GM12878 (cell line): ENCODE measurements around the gene THSD8. TPM values are rescaled to one million over a fixed set of nuclear protein-coding genes. Genes with fewer than 3 reads are reported as not detected.

Experiments used
- ATAC-seq: fragments of 200-7000 bp; cut with Tn5 transposase; 3 replicates; pipeline ENCODE4 v1.9.1; 2020; ENCODE audit warnings: mild to moderate bottlenecking, moderate library complexity
- BruUV-seq: library from RNA; stranded (reverse); fragments of 400-500 nt; replicated peaks from 2 replicates; lab custom pipeline; 2021; lab: Mats Ljungman, UMichigan
- CTCF ChIA-PET: fragments of 300-600 bp; sonication (Branson Sonifier 250); formaldehyde crosslinking; extraction: SDS; loops from one replicate; lab custom pipeline; 2021; ENCODE audit warnings: inconsistent platforms; lab: Yijun Ruan, JAX
- POLR2A ChIA-PET: fragments of 350-600 bp; formaldehyde crosslinking; extraction: SDS; loops from one replicate; lab custom pipeline; 2021; ENCODE audit warnings: inconsistent platforms; lab: Charles Lee
- RAD21 ChIA-PET: fragments of 300-600 bp; sonication (Branson Sonifier 250); formaldehyde crosslinking; loops from one replicate; lab custom pipeline; 2023; ENCODE audit warnings: antibody characterized with exemption; ENCODE audit not compliant: unreplicated experiment; lab: Charles Lee
- SMC1A ChIA-PET: fragments of 300-600 bp; sonication (Branson Sonifier 250); formaldehyde crosslinking; loops from one replicate; lab custom pipeline; 2023; ENCODE audit not compliant: unreplicated experiment, uncharacterized antibody; lab: Charles Lee
- DNase-seq: peaks from one replicate; pipeline ENCODE4 v3.0.0-alpha.2; 2011; ENCODE audit warnings: low read depth, low spot score
- FAIRE-seq: peaks from 3 replicates; lab custom pipeline; 2011; peaks lifted over from hg19 to GRCh38; lab: Jason Lieb, UNC
- H2AFZ ChIP-seq: 2 replicates; pipeline ENCODE4 v1.6.0; 2011; ENCODE audit warnings: low read depth, low read length, control low read depth; ENCODE audit not compliant: control insufficient read depth
- H3K27ac ChIP-seq: 2 replicates; pipeline ENCODE4 v1.5.1; 2011; ENCODE audit warnings: control low read depth; ENCODE audit not compliant: control insufficient read depth, insufficient read depth
- H3K27me3 ChIP-seq, 2 experiments: replicated peaks in 1 of 2; 2 replicates each; pipeline versions ENCODE4 v1.6.0 to v1.6.1; 2011; ENCODE audit warnings: low read length in 1 of 2; ENCODE audit not compliant: control insufficient read depth in 2 of 2, insufficient read depth in 2 of 2
- H3K36me3 ChIP-seq, 2 experiments: 2 replicates each; pipeline ENCODE4 v1.5.1; 2011; ENCODE audit warnings: low read length in 1 of 2; ENCODE audit not compliant: control insufficient read depth in 2 of 2, insufficient read depth in 2 of 2
- H3K4me1 ChIP-seq: 2 replicates; pipeline ENCODE4 v1.6.1; 2011; ENCODE audit warnings: mild to moderate bottlenecking, low read length, moderate library complexity, mixed read lengths; ENCODE audit not compliant: control insufficient read depth, insufficient read depth
- H3K4me2 ChIP-seq: 2 replicates; pipeline ENCODE4 v1.6.0; 2011; ENCODE audit warnings: control low read depth; ENCODE audit not compliant: control insufficient read depth, insufficient read depth
- H3K4me3 ChIP-seq: fragments of 200-600 bp; sonication (generic); 2 replicates; pipeline ENCODE4 v1.5.1; 2016
- H3K79me2 ChIP-seq: 2 replicates; pipeline ENCODE4 v1.6.0; 2011; ENCODE audit warnings: low read length; ENCODE audit not compliant: control insufficient read depth, insufficient read depth
- H3K9ac ChIP-seq: 2 replicates; pipeline ENCODE4 v1.8.0; 2011; ENCODE audit warnings: low read length, control low read depth, mixed read lengths; ENCODE audit not compliant: control insufficient read depth, insufficient read depth
- H3K9me3 ChIP-seq: replicated peaks from 3 replicates; pipeline ENCODE4 v1.5.1; 2011; ENCODE audit warnings: mild to moderate bottlenecking, low read length; ENCODE audit not compliant: control insufficient read depth, insufficient read depth
- H4K20me1 ChIP-seq: 2 replicates; pipeline ENCODE4 v1.6.0; 2011; ENCODE audit not compliant: control insufficient read depth, insufficient read depth
- CBX5 ChIP-seq: sonication (generic); IDR thresholded peaks from 2 replicates; pipeline ENCODE4 v1.6.1; 2016; ENCODE audit warnings: low read depth, moderate library complexity, mild to moderate bottlenecking, inconsistent platforms
- CREB1 ChIP-seq: IDR thresholded peaks from 2 replicates; pipeline ENCODE4 v1.6.1; 2012; ENCODE audit warnings: low read depth, mild to moderate bottlenecking, inconsistent platforms
- CREM ChIP-seq: IDR thresholded peaks from 2 replicates; pipeline ENCODE4 v1.6.1; 2014; ENCODE audit warnings: antibody characterized with exemption, low read depth
- IRF4 ChIP-seq: IDR thresholded peaks from 2 replicates; pipeline ENCODE4 v1.6.1; 2011; ENCODE audit warnings: low read depth, low read length
- LARP7 ChIP-seq: fragments of 450-650 bp; IDR thresholded peaks from 2 replicates; pipeline ENCODE4 v1.6.1; 2017; ENCODE audit warnings: mild to moderate bottlenecking
- NFYA ChIP-seq: IDR thresholded peaks from 2 replicates; pipeline ENCODE4 v1.6.1; 2011; ENCODE audit warnings: low read depth, mild to moderate bottlenecking, low read length, improper control_type of control experiment, borderline replicate concordance
- POU2F2 ChIP-seq: IDR thresholded peaks from 3 replicates; pipeline ENCODE4 v1.6.1; 2011; ENCODE audit warnings: low read depth, mild to moderate bottlenecking, low read length, borderline replicate concordance
- RELA ChIP-seq: fragments of 450-650 bp; IDR thresholded peaks from 2 replicates; pipeline ENCODE4 v1.8.0; 2014; ENCODE audit warnings: borderline replicate concordance; ENCODE audit not compliant: partially characterized antibody
- SMC3 ChIP-seq: IDR thresholded peaks from 2 replicates; pipeline ENCODE4 v1.6.1; 2011; ENCODE audit warnings: low read length, improper control_type of control experiment, borderline replicate concordance
- ZNF24 ChIP-seq: fragments of 450-650 bp; IDR thresholded peaks from 2 replicates; pipeline ENCODE4 v1.6.1; 2017; ENCODE audit warnings: antibody characterized with exemption, mild to moderate bottlenecking
- WGBS: methylation state at CpG from one replicate; pipeline ENCODE4 v1.1.6; 2016; ENCODE audit warnings: low lambda C conversion rate; ENCODE audit not compliant: insufficient replicate concordance, insufficient coverage; ENCODE audit errors: missing lambda C conversion rate; 5-methylcytosine and 5-hydroxymethylcytosine counted together
- in situ Hi-C: fragments of 300-500 bp; cut with MboI; formaldehyde crosslinking; loops from 9 replicates; pipeline ENCODE4 v1.14.3; 2018; ENCODE audit warnings: mixed read lengths
- intact Hi-C: fragments of 100-400 bp; cut with micrococcal nuclease; formaldehyde crosslinking; loops from one replicate; pipeline ENCODE4 v1.14.2; 2022; ENCODE audit not compliant: unreplicated experiment
- polyA plus RNA-seq, 11 experiments: library from polyadenylated mRNA; depleted of rRNA in 4 of 11; unstranded in 6 of 11; stranded (reverse) in 5 of 11; fragments of >200 nt; fragmentation: Nextera tagmentation in 4 of 11; fragmentation: Illumina TruSeq in 1 of 11; extraction: Ambion mirVana in 4 of 11; extraction: Trizol in 1 of 11; gene quantifications; 1 replicate in 1 of 11; 2 replicates in 10 of 11; pipeline versions ENCODE4 v1.2.1 to v1.2.3, GENCODE V29; 2011 to 2016; ENCODE audit warnings: inconsistent platforms in 2 of 11, missing spikeins in 2 of 11, low read depth in 1 of 11
- total RNA-seq, 4 experiments: library from RNA; depleted of rRNA in 3 of 4; stranded (reverse); fragments of >200 nt in 3 of 4; fragmentation: Illumina TruSeq in 1 of 4; extraction: Trizol in 1 of 4; gene quantifications; 2 replicates each; pipeline versions ENCODE4 v1.2.1 to v1.2.3, GENCODE V29; 2013 to 2021
- TF ChIP-seq, protein P1 (sequence below): IDR thresholded peaks from 2 replicates; pipeline ENCODE4 v1.6.1; 2012; ENCODE audit warnings: low read depth, low read length, improper control_type of control experiment
- TF ChIP-seq, protein P2 (sequence below): fragments of 450-650 bp; formaldehyde crosslinking; IDR thresholded peaks from 2 replicates; pipeline ENCODE4 v1.4.0; 2022; ENCODE audit warnings: mild to moderate bottlenecking, moderate library complexity
- TF ChIP-seq, protein P3 (sequence below): fragments of 450-650 bp; IDR thresholded peaks from 2 replicates; pipeline ENCODE4 v1.6.1; 2014; ENCODE audit warnings: mild to moderate bottlenecking

Gene THSD8
- total and polyA plus RNA-seq, 10 of the 15 experiments (the other 5 are each of a cell fraction or from before 2014, with no cell fraction given) = 0.24 to 32.3 (median 21.3) TPM; not detected in 2

DNA sequence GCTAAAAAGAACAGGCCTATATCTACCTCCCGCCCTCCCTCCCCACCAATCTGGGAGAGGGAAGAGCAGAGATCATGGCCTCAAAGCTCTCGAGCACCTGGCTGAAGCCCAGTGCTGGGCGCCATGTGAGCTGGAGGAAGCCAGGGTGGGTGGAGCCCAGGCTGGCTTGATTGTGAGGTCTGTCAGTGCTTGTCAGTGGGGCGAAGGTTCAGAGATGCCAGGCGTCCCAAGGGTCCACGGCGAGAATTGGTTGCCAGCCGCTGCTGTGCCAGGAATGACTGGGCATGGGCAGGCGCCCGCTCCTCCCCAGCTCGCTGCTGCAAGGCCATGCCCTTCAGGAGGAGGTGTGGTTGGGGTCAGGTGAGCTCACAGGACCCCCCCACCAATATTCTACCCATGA is 38.8 kb upstream of the THSD8 start (continued):
- no peak for TF ChIP-seq LARP7

DNA sequence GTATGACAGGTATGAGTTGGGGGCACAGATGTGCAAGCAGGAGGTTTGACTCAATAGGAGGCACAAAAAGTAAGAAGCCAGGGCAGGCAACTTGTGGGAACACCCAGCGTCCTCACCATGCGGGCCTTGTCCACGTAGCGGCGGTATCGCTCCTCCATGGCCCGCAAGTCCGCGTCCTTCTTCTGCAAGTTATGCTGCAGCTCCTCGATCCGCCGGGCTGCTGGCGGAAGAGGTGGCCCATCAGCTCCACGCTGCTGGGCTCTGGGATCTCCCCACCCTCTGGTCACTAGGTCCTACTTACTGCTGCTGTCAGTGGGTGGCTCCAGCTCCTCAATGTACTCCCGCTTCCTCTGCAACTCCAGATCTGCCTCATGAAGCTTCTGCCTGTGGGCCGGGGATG is 37.2 kb upstream of the THSD8 start:
- 89% methylated on average over 16 of the region's 16 CpGs for WGBS
- Histone ChIP-seq H3K36me3 (no peaks in the 10 kb centered on the region), H3K4me1 (no peaks in the 10 kb centered on the region; the same call in 1 of the 2 replicates), H3K27me3 (no peaks in the 10 kb centered on the region; a peak in 1 of 4 replicates), H2AFZ (no peak overlapping the region), H3K9me3 (no peaks in the 10 kb centered on the region), H3K4me2 (no peak overlapping the region), H3K27ac (no peak overlapping the region), H4K20me1 (no peaks in the 10 kb centered on the region), H3K4me3 (no peak overlapping the region), H3K79me2 (no peaks in the 10 kb centered on the region), H3K9ac (no peak overlapping the region)
- no TSS peak for BruUV-seq
- ChIA-PET POLR2A (interaction anchor here (0.7 to 1.9 kb wide), 3 partner anchors 31 to 205 kb away, joined by 4 to 7 read pairs (median 4); no protein-coding TSS in a partner anchor), SMC1A (interaction anchor here (0.7 to 4.6 kb wide), 5 partner anchors 13 to 795 kb away, joined by 3 to 61 read pairs (median 12); partner anchors contain the start of gene THSD8), RAD21 (interaction anchor here (0.7 to 9.0 kb wide), 9 partner anchors 8 to 124 kb away, joined by 3 to 76 read pairs (median 5); partner anchors contain the start of gene RNASEH2A), CTCF (interaction anchor here (0.7 to 17.0 kb wide), 12 partner anchors 9 to 236 kb away, joined by 3 to 426 read pairs (median 8); partner anchors contain the start of genes JUNB, PRDX2, RNASEH2A and THSD8)
- in situ Hi-C loops = loop anchor here (5.0 kb wide), 2 partner anchors 33 to 83 kb away; no protein-coding TSS in a partner anchor
- no peak for FAIRE-seq
- no peak for DNase-seq
- intact Hi-C loops = no loop called here
- ATAC-seq = no peak
- TF ChIP-seq CBX5 (no peak), CREB1 (no peak), POU2F2 (no peak), SMC3 (no peak), CREM (no peak), ZNF24 (no peak), IRF4 (no peak), NFYA (no peak), RELA (no peak)
- TF ChIP-seq, protein P1, sequence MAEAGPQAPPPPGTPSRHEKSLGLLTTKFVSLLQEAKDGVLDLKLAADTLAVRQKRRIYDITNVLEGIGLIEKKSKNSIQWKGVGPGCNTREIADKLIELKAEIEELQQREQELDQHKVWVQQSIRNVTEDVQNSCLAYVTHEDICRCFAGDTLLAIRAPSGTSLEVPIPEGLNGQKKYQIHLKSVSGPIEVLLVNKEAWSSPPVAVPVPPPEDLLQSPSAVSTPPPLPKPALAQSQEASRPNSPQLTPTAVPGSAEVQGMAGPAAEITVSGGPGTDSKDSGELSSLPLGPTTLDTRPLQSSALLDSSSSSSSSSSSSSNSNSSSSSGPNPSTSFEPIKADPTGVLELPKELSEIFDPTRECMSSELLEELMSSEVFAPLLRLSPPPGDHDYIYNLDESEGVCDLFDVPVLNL = no peak
- TF ChIP-seq, protein P2, sequence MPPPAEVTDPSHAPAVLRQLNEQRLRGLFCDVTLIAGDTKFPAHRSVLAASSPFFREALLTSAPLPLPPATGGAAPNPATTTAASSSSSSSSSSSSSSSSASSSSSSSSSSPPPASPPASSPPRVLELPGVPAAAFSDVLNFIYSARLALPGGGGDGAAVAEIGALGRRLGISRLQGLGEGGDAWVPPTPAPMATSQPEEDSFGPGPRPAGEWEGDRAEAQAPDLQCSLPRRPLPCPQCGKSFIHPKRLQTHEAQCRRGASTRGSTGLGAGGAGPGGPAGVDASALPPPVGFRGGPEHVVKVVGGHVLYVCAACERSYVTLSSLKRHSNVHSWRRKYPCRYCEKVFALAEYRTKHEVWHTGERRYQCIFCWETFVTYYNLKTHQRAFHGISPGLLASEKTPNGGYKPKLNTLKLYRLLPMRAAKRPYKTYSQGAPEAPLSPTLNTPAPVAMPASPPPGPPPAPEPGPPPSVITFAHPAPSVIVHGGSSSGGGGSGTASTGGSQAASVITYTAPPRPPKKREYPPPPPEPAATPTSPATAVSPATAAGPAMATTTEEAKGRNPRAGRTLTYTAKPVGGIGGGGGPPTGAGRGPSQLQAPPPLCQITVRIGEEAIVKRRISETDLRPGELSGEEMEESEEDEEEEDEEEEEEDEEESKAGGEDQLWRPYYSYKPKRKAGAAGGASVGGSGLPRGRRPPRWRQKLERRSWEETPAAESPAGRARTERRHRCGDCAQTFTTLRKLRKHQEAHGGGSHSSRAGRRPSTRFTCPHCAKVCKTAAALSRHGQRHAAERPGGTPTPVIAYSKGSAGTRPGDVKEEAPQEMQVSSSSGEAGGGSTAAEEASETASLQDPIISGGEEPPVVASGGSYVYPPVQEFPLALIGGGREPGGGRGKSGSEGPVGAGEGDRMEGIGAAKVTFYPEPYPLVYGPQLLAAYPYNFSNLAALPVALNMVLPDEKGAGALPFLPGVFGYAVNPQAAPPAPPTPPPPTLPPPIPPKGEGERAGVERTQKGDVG (CRISPR knock-in tag) = no peak
- TF ChIP-seq, protein P3, sequence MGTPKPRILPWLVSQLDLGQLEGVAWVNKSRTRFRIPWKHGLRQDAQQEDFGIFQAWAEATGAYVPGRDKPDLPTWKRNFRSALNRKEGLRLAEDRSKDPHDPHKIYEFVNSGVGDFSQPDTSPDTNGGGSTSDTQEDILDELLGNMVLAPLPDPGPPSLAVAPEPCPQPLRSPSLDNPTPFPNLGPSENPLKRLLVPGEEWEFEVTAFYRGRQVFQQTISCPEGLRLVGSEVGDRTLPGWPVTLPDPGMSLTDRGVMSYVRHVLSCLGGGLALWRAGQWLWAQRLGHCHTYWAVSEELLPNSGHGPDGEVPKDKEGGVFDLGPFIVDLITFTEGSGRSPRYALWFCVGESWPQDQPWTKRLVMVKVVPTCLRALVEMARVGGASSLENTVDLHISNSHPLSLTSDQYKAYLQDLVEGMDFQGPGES = no peak
